HepG2 (cell line): Measurements from ENCODE around the gene MRPS10. TPM values are rescaled to one million over a fixed set of nuclear protein-coding genes. Genes with fewer than 3 reads are reported as not detected.

Experiments
- ATAC-seq: fragments of 200-7000 bp; cut with Tn5 transposase; 3 replicates; pipeline ENCODE4 v1.9.1; 2020; ENCODE audit warnings: mild to moderate bottlenecking, moderate library complexity
- BruUV-seq: library from RNA; stranded (reverse); fragments of 400-500 nt; replicated peaks from 2 replicates; lab custom pipeline; 2021; lab: Mats Ljungman, UMichigan
- CTCF ChIA-PET: fragments of 300-600 bp; formaldehyde crosslinking; extraction: SDS; loops from one replicate; lab custom pipeline; 2021; ENCODE audit warnings: low total read pairs, inconsistent platforms, low intra/inter-chr PET ratio; lab: Yijun Ruan, JAX
- POLR2A ChIA-PET: fragments of 350-600 bp; sonication (Branson Sonifier 250); formaldehyde crosslinking; loops from one replicate; lab custom pipeline; 2020; ENCODE audit warnings: antibody characterized with exemption, inconsistent platforms; lab: Yijun Ruan, JAX
- DNase-seq: peaks from one replicate; pipeline ENCODE4 v3.0.0-alpha.2; 2015; ENCODE audit warnings: low spot score
- FAIRE-seq: peaks from 3 replicates; lab custom pipeline; 2011; peaks lifted over from hg19 to GRCh38; lab: Jason Lieb, UNC
- H2AFZ ChIP-seq: one replicate; pipeline ENCODE4 v1.6.1; 2011; ENCODE audit warnings: low read length, inconsistent platforms
- H3K27ac ChIP-seq: fragments of 300-600 bp; 3 replicates; pipeline ENCODE4 v1.8.0; 2011; ENCODE audit warnings: mixed run types, mild to moderate bottlenecking, mixed read lengths, low read length, inconsistent platforms; ENCODE audit not compliant: insufficient read depth; ENCODE audit errors: extremely low read length
- H3K27me3 ChIP-seq, 2 experiments: fragments of 200-600 bp in 1 of 2; 2 replicates in 1 of 2; 3 replicates in 1 of 2; pipeline versions ENCODE4 v1.6.0 to v1.8.0; 2011; ENCODE audit warnings: low read length in 2 of 2, mild to moderate bottlenecking in 2 of 2, moderate library complexity in 2 of 2, inconsistent platforms in 1 of 2; ENCODE audit not compliant: insufficient read depth in 2 of 2, control insufficient read depth in 1 of 2
- H3K36me3 ChIP-seq, 2 experiments: fragments of 200-600 bp in 1 of 2; replicated peaks in 1 of 2; 2 replicates in 1 of 2; 3 replicates in 1 of 2; pipeline versions ENCODE4 v1.5.1 to v1.8.0; 2011; ENCODE audit warnings: low read length in 2 of 2, inconsistent platforms in 1 of 2; ENCODE audit not compliant: insufficient read depth in 2 of 2, control insufficient read depth in 1 of 2
- H3K4me1 ChIP-seq: 2 replicates; pipeline ENCODE4 v1.5.1; 2012; ENCODE audit warnings: low read length, inconsistent platforms; ENCODE audit not compliant: insufficient read depth
- H3K4me2 ChIP-seq: 2 replicates; pipeline ENCODE4 v1.6.0; 2011; ENCODE audit warnings: low read depth, low read length, inconsistent platforms
- H3K4me3 ChIP-seq, 3 experiments: fragments of 200-600 bp in 1 of 3; sonication (generic), shearing (Covaris generic) in 1 of 3; replicated peaks in 1 of 3; 2 replicates each; pipeline ENCODE4 v1.5.1; 2011 to 2016; ENCODE audit warnings: low read length in 3 of 3, inconsistent platforms in 2 of 3, low read depth in 2 of 3, mild to moderate bottlenecking in 2 of 3, control low read depth in 1 of 3, mixed read lengths in 1 of 3; ENCODE audit not compliant: insufficient read depth in 1 of 3
- H3K79me2 ChIP-seq: one replicate; pipeline ENCODE4 v1.6.1; 2011; ENCODE audit warnings: low read length, inconsistent platforms; ENCODE audit not compliant: insufficient read depth
- H3K9ac ChIP-seq: 2 replicates; pipeline ENCODE4 v1.6.0; 2011; ENCODE audit warnings: mild to moderate bottlenecking, low read depth, low read length, inconsistent platforms; ENCODE audit not compliant: insufficient read depth
- H3K9me3 ChIP-seq: 2 replicates; pipeline ENCODE4 v1.5.1; 2012; ENCODE audit warnings: mild to moderate bottlenecking, low read length
- H4K20me1 ChIP-seq: 2 replicates; pipeline ENCODE4 v1.6.0; 2011; ENCODE audit warnings: inconsistent platforms, mild to moderate bottlenecking, low read length, moderate library complexity; ENCODE audit not compliant: insufficient read depth
- KDM6A ChIP-seq: IDR thresholded peaks from 2 replicates; pipeline ENCODE4 v1.6.1; 2016; ENCODE audit warnings: low read depth
- KLF15 ChIP-seq: sonication (generic); formaldehyde crosslinking; IDR thresholded peaks from 2 replicates; pipeline ENCODE4 v1.8.1; 2023; ENCODE audit warnings: borderline replicate concordance, mild to moderate bottlenecking, inconsistent platforms, missing genetic modification reagents, mixed read lengths
- STAG1 ChIP-seq: sonication (generic); formaldehyde crosslinking; IDR thresholded peaks from 2 replicates; pipeline ENCODE4 v1.4.0; 2020; ENCODE audit warnings: missing genetic modification reagents
- TEAD3 ChIP-seq: optimal IDR thresholded peaks from 2 replicates; pipeline ENCODE3; 2016; ENCODE audit warnings: borderline replicate concordance
- ZBTB38 ChIP-seq: sonication (generic); formaldehyde crosslinking; IDR thresholded peaks from 2 replicates; pipeline ENCODE4 v1.5.1; 2020; ENCODE audit warnings: mild to moderate bottlenecking, missing genetic modification reagents
- ZNF34 ChIP-seq: sonication (generic); formaldehyde crosslinking; IDR thresholded peaks from 2 replicates; pipeline ENCODE4 v1.4.0; 2020; ENCODE audit warnings: mild to moderate bottlenecking, missing genetic modification reagents, borderline replicate concordance
- WGBS: methylation state at CpG from one replicate; pipeline ENCODE4 v1.1.6; 2017; ENCODE audit warnings: low lambda C conversion rate; 5-methylcytosine and 5-hydroxymethylcytosine counted together
- in situ Hi-C: cut with HindIII; loops from 2 replicates; pipeline ENCODE4 v1.10.0; 2017; ENCODE audit warnings: low pct_unique_long_range_greater_than_20kb; ENCODE audit not compliant: extremely low pct_ligation_motif_present
- intact Hi-C: fragments of 100-400 bp; cut with micrococcal nuclease; formaldehyde crosslinking; loops from one replicate; pipeline ENCODE4 v1.10.0; 2022; ENCODE audit not compliant: unreplicated experiment
- polyA plus RNA-seq, 8 experiments: library from polyadenylated mRNA; depleted of rRNA in 3 of 8; stranded (reverse) in 7 of 8; unstranded in 1 of 8; fragments of >200 nt; fragmentation: Illumina TruSeq in 4 of 8; extraction: Trizol in 4 of 8; gene quantifications; 2 replicates each; pipeline versions ENCODE4 v1.2.1 to v1.2.3, GENCODE V29; 2011 to 2016; ENCODE audit warnings: low read depth in 4 of 8, missing spikeins in 1 of 8, mixed read lengths in 1 of 8; ENCODE audit not compliant: insufficient read depth in 1 of 8
- total RNA-seq, 5 experiments: library from RNA; depleted of rRNA; stranded (reverse); fragments of >200 nt; fragmentation: Illumina TruSeq; extraction: Trizol; gene quantifications; 2 replicates each; pipeline ENCODE4 v1.2.3, GENCODE V29; 2016; ENCODE audit warnings: low read depth in 1 of 5
- TF ChIP-seq, protein P1 (sequence below): sonication (generic); formaldehyde crosslinking; IDR thresholded peaks from 2 replicates; pipeline ENCODE4 v1.5.0; 2020; ENCODE audit warnings: mild to moderate bottlenecking, missing genetic modification reagents, moderate library complexity
- TF ChIP-seq, protein P2 (sequence below): IDR thresholded peaks from 2 replicates; pipeline ENCODE4 v1.6.1; 2016; ENCODE audit warnings: mild to moderate bottlenecking

Gene MRPS10
- total and polyA plus RNA-seq, 2 of the 13 experiments (the other 11 are each of a cell fraction or from before 2014, with no cell fraction given), result 31.7 to 54.6 TPM

DNA sequence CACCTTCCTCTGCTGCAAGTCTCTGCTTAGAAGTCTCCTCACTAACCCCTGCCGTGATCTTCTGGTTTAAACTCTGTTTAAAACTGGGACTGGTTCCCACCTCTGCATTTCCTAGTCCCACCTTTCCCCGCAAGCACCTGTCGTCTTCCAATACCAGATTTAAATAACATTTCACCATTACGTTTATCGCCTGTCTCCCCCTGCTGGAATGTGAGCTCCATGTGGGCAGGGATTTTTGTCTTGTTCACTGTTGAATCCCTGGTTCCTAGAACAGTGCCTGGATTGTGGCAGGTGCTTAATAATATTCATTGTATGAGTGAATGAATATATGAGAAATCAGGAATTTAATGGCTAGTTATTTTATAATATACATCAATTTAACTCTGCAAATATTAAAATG lies 41.8 kb downstream of the MRPS10 start:
- CTCF ChIA-PET, result interaction anchor here (1.2 to 1.9 kb wide), 2 partner anchors 9 to 101 kb away, joined by 3 to 4 read pairs; no protein-coding TSS in a partner anchor
- FAIRE-seq (no peak), ATAC-seq (no peak), DNase-seq (peak; percentile 29)
- Histone ChIP-seq H3K9ac (no peak overlapping the region), H2AFZ (no peak overlapping the region), H4K20me1 (no peaks in the 10 kb centered on the region), H3K79me2 (no peaks in the 10 kb centered on the region), H3K27me3 (0 out of 5 replicates have a peak, but pooled peaks cover 0 to 3% of the 10 kb centered on the region in 2 experiments), H3K4me1 (no peaks in the 10 kb centered on the region), H3K9me3 (no peaks in the 10 kb centered on the region), H3K4me3 (no peak overlapping the region), H3K36me3 (no peaks in the 10 kb centered on the region), H3K27ac (no peak overlapping the region), H3K4me2 (no peak overlapping the region)
- no TSS peak for BruUV-seq
- POLR2A ChIA-PET, result no interaction called here
- TF ChIP-seq, protein P1, sequence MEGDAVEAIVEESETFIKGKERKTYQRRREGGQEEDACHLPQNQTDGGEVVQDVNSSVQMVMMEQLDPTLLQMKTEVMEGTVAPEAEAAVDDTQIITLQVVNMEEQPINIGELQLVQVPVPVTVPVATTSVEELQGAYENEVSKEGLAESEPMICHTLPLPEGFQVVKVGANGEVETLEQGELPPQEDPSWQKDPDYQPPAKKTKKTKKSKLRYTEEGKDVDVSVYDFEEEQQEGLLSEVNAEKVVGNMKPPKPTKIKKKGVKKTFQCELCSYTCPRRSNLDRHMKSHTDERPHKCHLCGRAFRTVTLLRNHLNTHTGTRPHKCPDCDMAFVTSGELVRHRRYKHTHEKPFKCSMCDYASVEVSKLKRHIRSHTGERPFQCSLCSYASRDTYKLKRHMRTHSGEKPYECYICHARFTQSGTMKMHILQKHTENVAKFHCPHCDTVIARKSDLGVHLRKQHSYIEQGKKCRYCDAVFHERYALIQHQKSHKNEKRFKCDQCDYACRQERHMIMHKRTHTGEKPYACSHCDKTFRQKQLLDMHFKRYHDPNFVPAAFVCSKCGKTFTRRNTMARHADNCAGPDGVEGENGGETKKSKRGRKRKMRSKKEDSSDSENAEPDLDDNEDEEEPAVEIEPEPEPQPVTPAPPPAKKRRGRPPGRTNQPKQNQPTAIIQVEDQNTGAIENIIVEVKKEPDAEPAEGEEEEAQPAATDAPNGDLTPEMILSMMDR, result peak; percentile 50
- TF ChIP-seq TEAD3, result peak; percentile 38
- TF ChIP-seq, protein P2, sequence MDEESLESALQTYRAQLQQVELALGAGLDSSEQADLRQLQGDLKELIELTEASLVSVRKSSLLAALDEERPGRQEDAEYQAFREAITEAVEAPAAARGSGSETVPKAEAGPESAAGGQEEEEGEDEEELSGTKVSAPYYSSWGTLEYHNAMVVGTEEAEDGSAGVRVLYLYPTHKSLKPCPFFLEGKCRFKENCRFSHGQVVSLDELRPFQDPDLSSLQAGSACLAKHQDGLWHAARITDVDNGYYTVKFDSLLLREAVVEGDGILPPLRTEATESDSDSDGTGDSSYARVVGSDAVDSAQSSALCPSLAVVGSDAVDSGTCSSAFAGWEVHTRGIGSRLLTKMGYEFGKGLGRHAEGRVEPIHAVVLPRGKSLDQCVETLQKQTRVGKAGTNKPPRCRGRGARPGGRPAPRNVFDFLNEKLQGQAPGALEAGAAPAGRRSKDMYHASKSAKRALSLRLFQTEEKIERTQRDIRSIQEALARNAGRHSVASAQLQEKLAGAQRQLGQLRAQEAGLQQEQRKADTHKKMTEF (CRISPR knock-in tag), result no peak
- TF ChIP-seq STAG1, result peak; percentile 56
- WGBS, result 34% methylated on average over 5 of the region's 5 CpGs
- intact Hi-C loops, result no loop called here
- in situ Hi-C loops, result no loop called here

DNA sequence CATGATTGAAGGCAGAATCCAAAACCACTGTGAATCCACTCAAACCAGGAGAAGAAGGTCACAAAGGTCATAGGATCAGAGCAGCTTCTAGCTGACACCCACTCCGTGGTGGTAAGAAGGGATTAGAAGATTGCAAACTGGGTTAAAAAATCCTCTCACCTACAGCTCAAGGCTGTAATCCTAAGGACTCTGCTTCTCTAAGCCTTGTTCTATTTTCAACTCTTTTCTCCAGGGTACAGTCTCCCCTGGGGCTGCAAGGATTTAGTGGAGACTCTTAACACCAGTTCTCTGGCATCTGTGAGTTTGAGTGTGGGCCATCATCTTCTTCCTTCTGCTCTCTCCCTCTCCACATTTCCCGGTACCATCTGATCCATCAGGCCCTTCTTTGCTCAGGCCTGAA lies 44.6 kb downstream of the MRPS10 start, which contains the start of gene GUCA1A:
TSS of gene GUCA1A (plus strand) at position 264 of the 400 bp plus-strand sequence. CDS start 250 bp downstream, outside the sequence.
- intact Hi-C loops, result no loop called here
- ChIA-PET POLR2A (no interaction called here), CTCF (no interaction called here)
- Histone ChIP-seq H3K79me2 (no peaks in the 10 kb centered on the region), H3K9ac (no peak within 1 kb of the TSS), H3K36me3 (no peaks in the 10 kb centered on the region), H3K4me2 (no peak within 1 kb of the TSS), H3K27ac (no peak within 1 kb of the TSS), H3K9me3 (no peaks in the 10 kb centered on the region), H3K27me3 (peaks cover 2 to 3% of the 10 kb centered on the region in 2 experiments; a peak in 2 of 5 replicates), H3K4me1 (no peaks in the 10 kb centered on the region), H4K20me1 (no peaks in the 10 kb centered on the region), H3K4me3 (no peak within 1 kb of the TSS), H2AFZ (no peak within 1 kb of the TSS)
- in situ Hi-C loops, result no loop called here
- BruUV-seq, result no TSS peak
- WGBS, result 45% methylated on average over 2 of the region's 2 CpGs
- ATAC-seq (no peak), DNase-seq (no peak), FAIRE-seq (no peak)
- TF ChIP-seq ZNF34 (no peak), KLF15 (CRISPR knock-in tag) (no peak), ZBTB38 (no peak), KDM6A (CRISPR knock-in tag) (no peak)
